SU-DHL-6 (cell line): ENCODE measurements around the gene DDX24.

ENCODE experiments used
- EZH2phosphoT487 ChIP-seq: fragments of 200-600 bp; sonication (generic), shearing (Covaris generic); conservative IDR thresholded peaks from 2 replicates; pipeline ENCODE4 v1.6.1; 2018; ENCODE audit warnings: mild to moderate bottlenecking, antibody characterized with exemption, low read length, moderate library complexity, mixed read lengths
- TF ChIP-seq, protein P1 (sequence below): fragments of 200-600 bp; sonication (generic); IDR thresholded peaks from one replicate; pipeline ENCODE4 v1.5.1; 2017; ENCODE audit warnings: antibody characterized with exemption, mild to moderate bottlenecking, low read length, moderate library complexity; ENCODE audit not compliant: insufficient read depth, poor library complexity, severe bottlenecking

DNA sequence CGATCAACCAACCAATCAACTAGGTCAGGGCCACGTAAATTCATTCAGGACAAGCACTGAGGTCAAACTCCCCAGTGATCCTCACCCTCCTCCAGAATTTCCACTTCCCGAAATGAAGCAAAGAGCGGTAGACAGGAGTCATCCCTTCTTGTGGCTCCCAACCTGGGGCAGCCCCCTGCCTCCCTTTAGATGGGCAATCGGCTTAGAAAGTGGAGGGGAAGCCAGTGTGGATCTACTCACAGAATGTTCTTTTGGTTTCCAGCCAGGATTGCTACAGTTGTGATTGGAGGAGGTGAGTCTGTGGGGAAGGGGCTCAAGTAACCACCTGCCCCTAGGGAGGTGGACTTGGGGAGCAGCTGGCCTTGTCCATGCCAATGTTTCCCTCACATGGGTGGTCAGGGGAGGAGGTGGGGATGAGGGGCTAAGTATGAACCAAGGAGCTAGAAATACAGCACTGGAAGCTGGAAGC is 33.6 kb upstream of the DDX24 start:
- TF ChIP-seq, protein P1, sequence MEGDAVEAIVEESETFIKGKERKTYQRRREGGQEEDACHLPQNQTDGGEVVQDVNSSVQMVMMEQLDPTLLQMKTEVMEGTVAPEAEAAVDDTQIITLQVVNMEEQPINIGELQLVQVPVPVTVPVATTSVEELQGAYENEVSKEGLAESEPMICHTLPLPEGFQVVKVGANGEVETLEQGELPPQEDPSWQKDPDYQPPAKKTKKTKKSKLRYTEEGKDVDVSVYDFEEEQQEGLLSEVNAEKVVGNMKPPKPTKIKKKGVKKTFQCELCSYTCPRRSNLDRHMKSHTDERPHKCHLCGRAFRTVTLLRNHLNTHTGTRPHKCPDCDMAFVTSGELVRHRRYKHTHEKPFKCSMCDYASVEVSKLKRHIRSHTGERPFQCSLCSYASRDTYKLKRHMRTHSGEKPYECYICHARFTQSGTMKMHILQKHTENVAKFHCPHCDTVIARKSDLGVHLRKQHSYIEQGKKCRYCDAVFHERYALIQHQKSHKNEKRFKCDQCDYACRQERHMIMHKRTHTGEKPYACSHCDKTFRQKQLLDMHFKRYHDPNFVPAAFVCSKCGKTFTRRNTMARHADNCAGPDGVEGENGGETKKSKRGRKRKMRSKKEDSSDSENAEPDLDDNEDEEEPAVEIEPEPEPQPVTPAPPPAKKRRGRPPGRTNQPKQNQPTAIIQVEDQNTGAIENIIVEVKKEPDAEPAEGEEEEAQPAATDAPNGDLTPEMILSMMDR = no peak
- TF ChIP-seq EZH2phosphoT487 = no peak
